Myocyte (in vitro differentiated cells): ENCODE data around the gene LRRC75B. TPM values are rescaled to one million over a fixed set of nuclear protein-coding genes. Genes with fewer than 3 reads are reported as not detected.
A peak's percentile ranks its signal among the peaks of the same experiment; 100 is the strongest.
"Not testable (repeated sequence)": the region's sequence is repeated elsewhere in the genome, so short reads cannot be mapped to it uniquely, and the experiment has no call there.

ENCODE experiments used
- DNase-seq: peaks from one replicate; pipeline ENCODE4 v3.0.0-alpha.2; 2012; ENCODE audit warnings: low read depth
- polyA plus RNA-seq: library from polyadenylated mRNA; unstranded; fragments of >200 nt; gene quantifications from one replicate; pipeline ENCODE4 v1.2.1, GENCODE V29; 2012; ENCODE audit warnings: missing spikeins
- total RNA-seq: library from RNA; depleted of rRNA; stranded (reverse); fragments of >200 nt; gene quantifications from 2 replicates; pipeline ENCODE4 v1.2.3, GENCODE V29; 2014

Gene LRRC75B, protein sequence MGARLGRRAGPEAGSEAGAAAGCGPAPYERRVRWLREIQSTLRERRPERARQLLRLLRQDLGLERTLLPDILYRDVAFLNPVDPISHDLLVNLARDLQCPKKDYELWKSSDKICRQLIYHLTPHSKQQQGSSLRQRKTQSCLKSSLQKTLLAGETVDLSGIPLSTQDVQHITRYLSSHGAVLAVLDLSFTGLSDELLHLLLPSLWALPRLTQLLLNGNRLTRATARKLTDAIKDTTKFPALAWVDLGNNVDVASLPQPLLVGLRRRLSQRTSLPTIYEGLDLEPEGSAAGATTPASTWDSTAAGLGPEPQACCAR
- 10.0 and 13.2 TPM in 2 replicates for total RNA-seq
- polyA plus RNA-seq = 9.6 TPM

DNA sequence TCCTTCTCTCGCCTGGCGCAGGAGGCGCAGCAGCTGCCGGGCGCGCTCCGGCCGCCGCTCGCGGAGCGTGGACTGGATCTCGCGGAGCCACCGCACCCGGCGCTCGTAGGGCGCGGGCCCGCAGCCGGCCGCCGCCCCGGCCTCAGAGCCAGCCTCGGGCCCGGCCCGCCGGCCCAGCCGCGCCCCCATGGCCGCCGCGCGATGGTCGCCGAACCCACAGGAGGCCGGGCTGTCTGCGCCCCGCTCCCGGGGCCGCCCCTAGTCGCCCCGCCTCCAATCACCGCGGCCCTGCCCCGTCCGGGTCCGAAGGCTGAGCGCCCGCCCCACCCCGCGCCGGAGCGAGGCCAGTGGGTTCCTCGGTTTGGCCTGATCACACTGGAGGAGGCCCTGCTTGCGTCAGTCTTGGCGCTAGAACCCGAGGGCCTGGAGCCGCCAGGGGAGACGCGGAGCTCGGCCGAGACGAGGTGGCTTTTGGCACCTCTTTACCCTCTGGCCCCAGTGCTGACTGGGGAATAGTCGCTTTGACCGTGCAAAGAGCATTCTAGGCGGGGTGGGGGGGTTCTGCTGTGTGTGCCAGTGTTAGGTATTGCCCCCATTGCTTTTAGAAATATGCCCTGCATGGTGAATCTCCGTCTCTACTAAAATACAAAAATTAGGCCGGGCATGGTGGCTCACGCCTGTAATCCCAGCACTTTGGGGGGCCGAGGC lies at the start of gene LRRC75B:
TSS of gene LRRC75B (minus strand) at position 223 of the 708 bp plus-strand sequence. CDS start at position 189, 34 bp downstream.
- peak; percentile 86 for DNase-seq

DNA sequence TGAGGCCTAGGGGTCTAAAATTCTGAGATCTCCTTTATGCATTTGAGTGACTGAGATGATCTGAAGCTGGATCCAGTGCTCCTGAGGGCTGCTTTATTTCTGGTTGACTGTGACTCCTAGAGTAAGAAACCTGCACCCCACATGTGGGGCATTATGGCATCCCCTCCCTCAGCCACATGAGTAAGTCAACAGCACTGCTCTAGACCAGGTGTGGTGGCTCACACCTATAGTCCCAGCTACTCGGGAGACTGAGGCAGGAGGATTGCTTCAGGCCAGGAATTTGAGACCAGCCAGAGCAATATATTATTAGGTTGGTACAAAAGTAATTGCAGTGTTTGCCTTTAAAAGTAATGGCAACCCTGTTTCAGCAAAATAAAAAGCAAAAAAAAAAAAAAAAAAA lies 49.4 kb upstream of the LRRC75B start:
- not testable (repeated sequence) for DNase-seq

GRCh38 chr22:24636513-24636912 lies 43.6 kb upstream of the LRRC75B start:
- DNase-seq = not testable (repeated sequence)

DNA sequence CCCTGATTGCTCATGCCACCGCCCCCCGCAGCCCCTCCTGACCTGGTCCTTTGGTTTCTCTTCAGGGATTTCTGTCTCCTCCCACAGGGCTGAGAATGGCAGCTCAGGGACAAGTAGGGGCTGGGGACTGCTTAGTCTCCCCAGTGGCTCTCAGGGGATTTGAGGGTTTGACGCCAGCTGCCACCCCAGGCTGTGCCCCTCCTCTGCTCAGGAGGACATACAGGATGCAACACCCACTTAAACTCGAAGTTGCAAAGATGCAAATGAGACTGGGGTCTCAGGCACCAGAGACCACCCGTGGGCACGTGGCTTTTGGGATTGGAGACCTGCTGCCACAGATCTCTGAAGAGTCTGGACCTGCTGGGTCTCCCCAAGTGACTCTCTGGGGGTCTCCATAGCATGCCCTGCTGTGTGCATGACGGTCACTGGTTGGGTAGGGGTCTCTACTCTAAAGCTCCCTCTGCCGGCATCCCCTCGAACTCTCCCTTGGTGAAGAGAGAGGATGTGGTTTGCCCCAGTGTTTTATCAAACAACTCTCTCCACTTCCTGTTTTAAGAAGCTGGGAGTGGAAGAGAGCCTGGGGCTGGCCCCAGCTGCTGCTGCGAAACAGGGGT lies 42.0 kb upstream of the LRRC75B start:
- DNase-seq = not testable (repeated sequence)

GRCh38 chr22:24633231-24634023 lies 40.6 kb upstream of the LRRC75B start:
- DNase-seq = not testable (repeated sequence)

GRCh38 chr22:24632642-24633041 lies 39.8 kb upstream of the LRRC75B start:
- peak; percentile 70 for DNase-seq

- not testable (repeated sequence) for DNase-seq
These were observed 38.7 kb upstream of the LRRC75B start for GRCh38 chr22:24631430-24632122.

- not testable (repeated sequence) for DNase-seq
These were observed 38.0 kb upstream of the LRRC75B start for GRCh38 chr22:24630812-24631427.

DNA sequence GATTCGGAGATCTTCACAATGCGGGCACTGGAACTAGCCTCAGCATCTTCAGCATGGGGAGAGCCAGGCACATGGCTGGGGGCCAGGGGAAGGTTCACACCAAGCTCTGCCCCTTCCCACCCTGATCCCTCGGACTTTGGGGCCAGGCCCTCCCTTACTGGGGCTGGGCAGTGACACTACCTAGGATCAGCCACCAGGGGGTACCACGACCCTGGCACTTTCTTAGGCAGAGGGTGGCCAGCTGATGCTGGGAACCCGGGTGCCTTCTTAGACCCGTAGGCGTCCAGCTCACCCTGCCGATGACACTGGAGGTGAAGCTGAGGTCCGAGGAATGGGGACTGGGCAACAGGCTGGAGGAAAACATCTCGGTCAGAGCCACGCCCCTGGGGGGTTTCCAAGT lies 36.2 kb upstream of the LRRC75B start:
- DNase-seq = peak; percentile 22

- DNase-seq = not testable (repeated sequence)
These were observed 35.0 kb upstream of the LRRC75B start for GRCh38 chr22:24627911-24628310.

DNA sequence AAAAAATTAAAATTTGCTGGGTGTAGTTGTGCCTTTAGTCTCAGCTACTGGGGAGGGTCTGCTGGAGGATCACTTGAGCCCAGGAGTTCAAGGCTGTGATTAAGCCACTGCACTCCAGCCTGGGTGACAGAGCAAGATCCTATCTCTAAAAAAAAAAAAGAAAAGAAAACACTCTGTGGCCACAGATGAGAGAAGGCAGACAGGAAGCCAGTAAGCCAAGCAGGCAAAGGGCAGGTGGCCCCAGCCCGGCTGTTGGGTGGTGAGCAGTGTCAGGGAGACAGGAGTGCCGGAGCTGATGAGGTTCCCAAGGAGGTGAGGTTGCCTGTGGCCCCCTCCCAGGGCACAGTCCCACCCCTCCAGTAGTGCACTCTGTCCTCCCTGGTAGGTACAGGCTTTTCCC lies 29.7 kb upstream of the LRRC75B start:
- DNase-seq = peak; percentile 17

- DNase-seq = not testable (repeated sequence)
These were observed 28.4 kb upstream of the LRRC75B start for GRCh38 chr22:24621244-24621643.

- not testable (repeated sequence) for DNase-seq
These were observed 21.9 kb upstream of the LRRC75B start for GRCh38 chr22:24614794-24615193.

DNA sequence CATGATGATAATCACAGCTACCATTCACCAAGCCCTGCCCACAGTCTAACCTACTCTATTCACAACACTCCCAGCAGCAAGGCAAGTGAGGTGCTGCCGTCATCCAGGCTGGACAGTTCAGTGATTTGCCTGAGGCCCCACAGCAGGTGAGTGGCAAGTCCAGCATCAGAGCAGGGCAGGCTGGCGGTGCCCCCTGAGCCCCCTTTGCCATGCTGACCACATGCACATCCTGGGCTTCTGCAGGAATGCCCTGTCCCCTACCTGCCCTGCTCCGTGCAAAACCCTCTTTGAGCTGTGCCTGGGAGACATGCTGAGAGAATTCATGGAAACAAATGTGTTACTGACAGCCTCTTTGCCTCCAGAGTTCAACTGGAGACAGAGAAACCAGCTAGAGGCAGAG lies 17.0 kb upstream of the LRRC75B start:
- DNase-seq = not testable (repeated sequence)

- DNase-seq = not testable (repeated sequence)
These were observed 15.5 kb upstream of the LRRC75B start for GRCh38 chr22:24608327-24608726.

GRCh38 chr22:24607429-24607983 lies 14.6 kb upstream of the LRRC75B start:
- DNase-seq = not testable (repeated sequence)

DNA sequence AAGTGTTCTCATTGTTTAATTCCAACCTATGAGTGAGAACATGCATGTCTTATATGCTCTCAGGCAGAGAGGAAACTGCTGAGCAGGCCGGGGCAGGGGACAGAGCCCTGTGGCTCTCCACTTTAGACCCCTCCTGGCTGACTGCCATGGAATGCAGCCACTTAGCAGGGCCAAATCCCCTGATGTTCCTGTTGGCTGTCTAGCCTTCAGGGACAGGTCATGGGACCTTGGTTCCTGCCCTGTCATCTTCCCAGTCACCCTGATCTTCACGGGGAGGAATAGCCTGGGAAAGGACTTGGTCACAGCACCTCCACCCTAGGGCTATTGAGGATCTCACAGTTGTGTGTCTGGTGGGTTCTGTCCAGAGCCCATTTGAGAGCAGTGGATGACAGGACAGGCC lies 13.5 kb upstream of the LRRC75B start:
- DNase-seq = not testable (repeated sequence)

DNA sequence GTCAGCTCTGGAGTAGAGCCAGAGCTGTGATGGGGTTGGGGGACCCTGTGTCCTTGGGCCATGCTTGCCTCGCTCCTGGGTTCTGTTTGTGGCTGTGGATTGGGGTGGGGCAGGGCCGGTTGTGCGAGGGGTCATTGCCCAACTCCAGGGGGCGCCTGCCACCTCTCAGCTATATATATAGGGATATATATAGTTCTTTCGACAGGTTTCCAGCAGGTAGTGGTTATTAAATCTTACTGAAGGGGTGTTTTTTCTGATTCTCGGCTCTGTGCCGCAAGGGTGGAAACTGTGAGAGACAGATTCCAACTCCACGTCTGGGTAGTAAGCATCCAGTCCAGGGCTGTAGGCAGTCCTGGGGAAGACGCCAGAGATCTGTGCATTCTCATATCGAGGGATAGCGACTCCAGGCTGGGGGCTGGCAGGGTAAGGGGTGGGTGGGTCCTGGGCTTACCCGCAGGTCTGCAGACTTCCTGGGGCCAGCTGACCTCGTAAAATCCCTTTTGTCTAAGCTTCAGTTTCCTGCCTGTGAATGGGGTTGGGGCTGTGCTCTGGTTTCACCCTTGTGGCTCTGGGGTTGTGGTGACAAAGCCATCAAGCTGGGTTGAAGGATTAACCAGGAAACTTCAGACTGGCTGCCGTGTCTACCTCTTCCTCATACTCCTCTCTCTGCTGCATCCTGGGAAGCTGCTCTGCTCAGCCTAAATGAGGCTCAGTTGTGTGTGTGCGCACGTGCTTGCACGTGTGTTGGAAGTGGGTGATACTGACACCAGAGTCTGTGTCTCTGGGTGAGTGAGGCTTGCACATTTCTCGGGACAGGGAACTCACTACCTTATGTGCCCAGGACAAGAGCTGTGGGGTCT lies 11.1 kb upstream of the LRRC75B start:
- peak; percentile 14 for DNase-seq
